GM23248 (cell line): ENCODE data around the gene MYLIP. TPM values are rescaled to one million over a fixed set of nuclear protein-coding genes. Genes with fewer than 3 reads are reported as not detected.

Experiments used
- DNase-seq: peaks from one replicate; pipeline ENCODE4 v3.0.0-alpha.2; 2015
- H2AFZ ChIP-seq: fragments of 200-600 bp; sonication (generic); 2 replicates; pipeline ENCODE4 v1.6.1; 2016; ENCODE audit warnings: antibody characterized with exemption
- H3F3A ChIP-seq: fragments of 200-600 bp; sonication (generic); 2 replicates; pipeline ENCODE4 v1.6.1; 2016; ENCODE audit warnings: mild to moderate bottlenecking, antibody characterized with exemption, mixed run types; ENCODE audit not compliant: insufficient read depth
- H3K27ac ChIP-seq: fragments of 200-600 bp; sonication (generic); 2 replicates; pipeline ENCODE4 v1.5.1; 2016; ENCODE audit warnings: mild to moderate bottlenecking
- H3K27me3 ChIP-seq: fragments of 200-600 bp; sonication (generic); replicated peaks from 2 replicates; pipeline ENCODE4 v1.6.1; 2016; ENCODE audit warnings: mild to moderate bottlenecking; ENCODE audit not compliant: insufficient read depth
- H3K36me3 ChIP-seq: fragments of 200-600 bp; sonication (generic); 2 replicates; pipeline ENCODE4 v1.6.1; 2016; ENCODE audit warnings: low read depth, mild to moderate bottlenecking
- H3K4me1 ChIP-seq: fragments of 200-600 bp; sonication (generic); 2 replicates; pipeline ENCODE4 v1.6.1; 2016; ENCODE audit warnings: mild to moderate bottlenecking; ENCODE audit not compliant: insufficient read depth
- H3K4me2 ChIP-seq: fragments of 200-600 bp; sonication (generic); one replicate; pipeline ENCODE4 v1.6.1; 2016; ENCODE audit warnings: mild to moderate bottlenecking; ENCODE audit not compliant: unreplicated experiment
- H3K4me3 ChIP-seq: fragments of 200-600 bp; sonication (generic); 2 replicates; pipeline ENCODE4 v1.5.1; 2016; ENCODE audit warnings: mild to moderate bottlenecking
- H3K79me2 ChIP-seq: fragments of 200-600 bp; sonication (generic); 2 replicates; pipeline ENCODE4 v1.6.1; 2016; ENCODE audit warnings: mild to moderate bottlenecking; ENCODE audit not compliant: insufficient read depth
- H3K9ac ChIP-seq: fragments of 200-600 bp; sonication (generic); 2 replicates; pipeline ENCODE4 v1.6.1; 2016; ENCODE audit warnings: mild to moderate bottlenecking
- H3K9me2 ChIP-seq: fragments of 200-600 bp; sonication (generic); 2 replicates; pipeline ENCODE4 v1.6.1; 2016; ENCODE audit warnings: mixed run types, mild to moderate bottlenecking, moderate library complexity; ENCODE audit not compliant: insufficient read depth
- H3K9me3 ChIP-seq: fragments of 200-600 bp; sonication (generic); one replicate; pipeline ENCODE4 v1.6.1; 2017; ENCODE audit warnings: low read depth
- H4K20me1 ChIP-seq: fragments of 200-600 bp; sonication (generic); 2 replicates; pipeline ENCODE4 v1.6.0; 2016; ENCODE audit not compliant: insufficient read depth
- EZH2 ChIP-seq: fragments of 200-600 bp; sonication (generic); IDR thresholded peaks from 2 replicates; pipeline ENCODE4 v1.6.1; 2018; ENCODE audit warnings: antibody characterized with exemption, mild to moderate bottlenecking; ENCODE audit not compliant: insufficient read depth, poor library complexity, severe bottlenecking
- EZH2phosphoT487 ChIP-seq: fragments of 200-600 bp; sonication (generic); IDR thresholded peaks from 2 replicates; pipeline ENCODE4 v1.6.1; 2018; ENCODE audit warnings: antibody characterized with exemption, moderate library complexity, mild to moderate bottlenecking, low read depth; ENCODE audit not compliant: insufficient read depth
- WGBS, 2 experiments: methylation state at CpG; one replicate each; pipeline ENCODE4 v1.1.6; 2015 to 2017; ENCODE audit warnings: low lambda C conversion rate in 2 of 2, low coverage in 1 of 2; ENCODE audit errors: missing lambda C conversion rate in 2 of 2; 5-methylcytosine and 5-hydroxymethylcytosine counted together
- in situ Hi-C: fragments of 300-500 bp; cut with MboI; formaldehyde crosslinking; loops from 2 replicates; pipeline ENCODE4 v1.15.0; 2020
- polyA plus RNA-seq: library from polyadenylated mRNA; unstranded; fragments of >200 nt; fragmentation: Nextera tagmentation; extraction: Ambion mirVana; gene quantifications from 2 replicates; pipeline ENCODE4 v1.2.1, GENCODE V29; 2016
- total RNA-seq: library from RNA; depleted of rRNA; stranded (reverse); fragments of >200 nt; shearing (Covaris generic); gene quantifications from 2 replicates; pipeline ENCODE4 v1.2.3, GENCODE V29; 2014

MYLIP gene
- total and polyA plus RNA-seq, 2 experiments from 2014 or later, result 1.7 to 1.9 TPM

DNA sequence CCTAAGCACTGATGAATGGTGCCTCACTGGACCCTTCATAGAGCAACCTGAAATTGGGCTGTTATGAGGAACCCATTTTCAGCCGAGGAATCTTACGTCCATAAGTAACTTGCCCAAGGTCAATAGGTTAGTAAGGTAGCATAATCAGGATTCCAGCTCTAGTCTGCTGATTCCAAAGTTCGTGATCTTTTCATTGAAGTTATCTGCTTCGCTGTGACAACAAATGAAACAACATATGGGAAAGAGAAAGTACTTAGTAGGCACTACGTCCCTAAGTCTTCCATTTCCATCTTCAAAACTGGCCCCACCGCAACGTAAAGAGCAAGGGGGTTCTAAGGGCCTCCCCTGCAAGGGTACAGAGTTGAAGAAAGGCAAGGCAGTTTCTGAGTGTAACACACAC, 49.5 kb downstream of the MYLIP start:
- H3K4me2 ChIP-seq, result no peak overlapping the region
- no peak overlapping the region for H3K4me3 ChIP-seq
- DNase-seq, result no peak
- H3K36me3 ChIP-seq, result no peaks in the 10 kb centered on the region
- H4K20me1 ChIP-seq, result no peaks in the 10 kb centered on the region
- H3K79me2 ChIP-seq, result no peaks in the 10 kb centered on the region
- H3F3A ChIP-seq, result no peaks in the 10 kb centered on the region
- in situ Hi-C loops, result no loop called here
- no peak overlapping the region for H2AFZ ChIP-seq
- no peak overlapping the region for H3K9ac ChIP-seq
- peaks cover 37% of the 10 kb centered on the region; the same call in 1 of the 2 replicates for H3K27me3 ChIP-seq
- no peaks in the 10 kb centered on the region for H3K9me3 ChIP-seq
- H3K4me1 ChIP-seq, result peaks cover 6% of the 10 kb centered on the region
- no peak overlapping the region for H3K27ac ChIP-seq
- H3K9me2 ChIP-seq, result no peaks in the 10 kb centered on the region
- 84 to 86% methylated on average over 7 of the region's 7 CpGs for WGBS, 2 experiments
- TF ChIP-seq EZH2 (no peak), EZH2phosphoT487 (no peak)

DNA sequence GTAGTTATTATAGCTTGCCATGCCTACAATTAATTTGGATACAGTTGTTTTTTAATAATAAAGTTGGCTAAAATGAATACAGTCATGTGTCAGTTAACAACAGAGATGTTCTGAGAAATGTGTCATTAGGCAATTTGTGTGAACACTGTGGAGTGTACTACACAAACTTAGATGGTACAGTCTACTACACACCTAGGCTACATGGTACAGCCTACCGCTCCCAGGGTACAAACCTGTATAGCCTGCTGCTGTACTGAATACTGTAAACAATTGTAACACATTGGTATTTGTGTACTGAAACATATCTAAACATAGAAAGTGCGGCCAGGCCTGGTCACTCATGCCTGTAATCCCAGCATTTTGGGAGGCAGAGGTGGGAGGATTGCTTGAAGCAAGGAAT, 50.2 kb downstream of the MYLIP start:
- Histone ChIP-seq H3F3A (no peaks in the 10 kb centered on the region), H3K4me1 (peaks cover 6% of the 10 kb centered on the region), H3K27ac (no peak overlapping the region), H3K9ac (no peak overlapping the region), H3K9me3 (no peaks in the 10 kb centered on the region), H3K4me3 (no peak overlapping the region), H3K36me3 (no peaks in the 10 kb centered on the region), H3K4me2 (no peak overlapping the region), H3K27me3 (peaks cover 30% of the 10 kb centered on the region; the same call in 1 of the 2 replicates), H3K79me2 (no peaks in the 10 kb centered on the region), H2AFZ (no peak overlapping the region), H3K9me2 (no peaks in the 10 kb centered on the region), H4K20me1 (no peaks in the 10 kb centered on the region)
- in situ Hi-C loops, result no loop called here
- WGBS, 2 experiments, result 90 to 93% methylated on average over 2 of the region's 2 CpGs
- TF ChIP-seq EZH2 (no peak), EZH2phosphoT487 (no peak)
- DNase-seq, result no peak

DNA sequence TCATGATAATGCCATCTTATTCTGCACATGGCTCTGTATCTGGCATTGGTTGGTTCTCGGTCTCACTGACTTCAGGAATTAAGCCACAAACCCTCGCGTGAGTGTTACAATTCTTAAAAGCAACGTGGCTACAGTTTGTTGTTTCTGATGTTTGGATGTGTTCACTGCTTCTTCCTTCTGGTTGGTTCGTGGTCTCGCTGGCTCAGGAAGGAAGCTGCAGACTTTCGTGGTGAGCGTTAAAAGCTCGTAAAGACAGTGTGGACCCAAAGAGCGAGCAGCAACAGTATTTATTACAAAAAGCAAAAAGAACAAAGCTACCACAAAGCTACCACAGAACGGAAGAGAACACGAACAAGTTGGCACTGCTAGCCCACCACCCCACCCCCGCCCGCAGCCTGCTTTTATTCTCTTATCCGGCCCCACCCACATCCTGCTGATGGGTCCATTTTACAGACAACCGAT, 51.1 kb downstream of the MYLIP start:
- H3K36me3 ChIP-seq, result no peaks in the 10 kb centered on the region
- in situ Hi-C loops, result loop anchor here (10.0 kb wide), 1 partner anchor 495 kb away; no protein-coding TSS in a partner anchor
- no peaks in the 10 kb centered on the region for H3F3A ChIP-seq
- no peak overlapping the region for H2AFZ ChIP-seq
- H3K4me3 ChIP-seq, result no peak overlapping the region
- H3K79me2 ChIP-seq, result no peaks in the 10 kb centered on the region
- no peak overlapping the region for H3K9ac ChIP-seq
- no peaks in the 10 kb centered on the region for H3K9me2 ChIP-seq
- 68 to 72% methylated on average over 16 of the region's 16 CpGs for WGBS, 2 experiments
- peaks cover 26% of the 10 kb centered on the region; the same call in 1 of the 2 replicates for H3K27me3 ChIP-seq
- no peaks in the 10 kb centered on the region for H3K9me3 ChIP-seq
- TF ChIP-seq EZH2phosphoT487 (no peak), EZH2 (no peak)
- H3K4me2 ChIP-seq, result no peak overlapping the region
- no peaks in the 10 kb centered on the region for H4K20me1 ChIP-seq
- DNase-seq, result no peak
- H3K4me1 ChIP-seq, result peaks cover 6% of the 10 kb centered on the region
- no peak overlapping the region for H3K27ac ChIP-seq

DNA sequence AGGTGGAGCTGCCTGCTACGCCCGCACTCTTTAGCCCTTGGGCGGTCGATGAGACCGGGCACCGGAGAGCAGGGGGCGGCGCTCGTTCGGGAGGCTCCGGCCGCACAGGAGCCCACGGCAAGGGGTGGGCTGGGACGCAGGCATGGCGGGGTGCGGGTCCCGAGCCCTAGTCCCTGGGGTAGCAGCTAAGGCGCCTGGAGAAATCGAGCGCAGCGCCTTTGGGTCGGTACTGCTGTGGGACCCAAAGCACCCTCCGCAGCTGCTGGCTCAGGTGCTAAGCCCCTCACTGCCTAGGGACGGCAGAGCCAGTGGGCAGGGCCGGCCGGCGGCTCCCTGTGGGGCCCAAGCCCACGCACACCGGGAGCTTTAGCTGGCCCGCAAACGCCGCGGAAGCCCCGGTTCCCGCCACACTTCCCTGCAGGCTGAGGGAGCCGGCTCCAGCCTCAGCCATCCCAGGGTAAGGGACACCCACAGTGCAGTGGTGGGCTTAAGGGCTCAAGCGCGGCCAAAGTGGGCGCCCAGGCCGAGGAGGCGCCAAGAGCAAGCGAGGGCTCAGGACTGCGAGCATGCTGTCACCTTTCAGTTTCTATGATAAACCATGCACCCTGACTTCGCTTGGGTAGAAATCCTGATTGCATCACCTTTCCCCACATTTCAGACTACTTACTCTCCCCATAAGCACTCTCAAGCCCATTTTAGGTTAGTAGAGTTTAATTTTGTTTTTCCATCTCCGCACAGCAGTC, 52.0 kb downstream of the MYLIP start:
- H3K4me3 ChIP-seq, result no peak overlapping the region
- no peak overlapping the region for H3K27ac ChIP-seq
- H3K4me2 ChIP-seq, result no peak overlapping the region
- H3K4me1 ChIP-seq, result peaks cover 6% of the 10 kb centered on the region
- no peak for DNase-seq
- no peak overlapping the region for H3K9ac ChIP-seq
- no peak overlapping the region for H2AFZ ChIP-seq
- H4K20me1 ChIP-seq, result no peaks in the 10 kb centered on the region
- H3K9me3 ChIP-seq, result no peaks in the 10 kb centered on the region
- 93 to 96% methylated on average over 31 to 45 of the region's 45 CpGs for WGBS, 2 experiments
- H3K27me3 ChIP-seq, result peaks cover 23% of the 10 kb centered on the region; the same call in 1 of the 2 replicates
- no peaks in the 10 kb centered on the region for H3K9me2 ChIP-seq
- H3F3A ChIP-seq, result no peaks in the 10 kb centered on the region
- in situ Hi-C loops, result loop anchor here (10.0 kb wide), 1 partner anchor 496 kb away; no protein-coding TSS in a partner anchor
- TF ChIP-seq EZH2 (no peak), EZH2phosphoT487 (no peak)
- no peaks in the 10 kb centered on the region for H3K36me3 ChIP-seq
- no peaks in the 10 kb centered on the region for H3K79me2 ChIP-seq
